Measurements from ENCODE around the gene ZKSCAN4.

The ZKSCAN4 gene

GRCh38 chr6:28245206-28245941, 6.7 kb downstream of the ZKSCAN4 start:
- no peak for DNase-seq

- DNase-seq = no peak
Observed at GRCh38 chr6:28243946-28244345, 8.1 kb downstream of the ZKSCAN4 start.

GRCh38 chr6:28240471-28240870, 11.6 kb downstream of the ZKSCAN4 start:
- DNase-seq = no peak

GRCh38 chr6:28239636-28240035, 12.4 kb downstream of the ZKSCAN4 start:
- no peak for DNase-seq

- DNase-seq = no peak
Observed at GRCh38 chr6:28235912-28236452, 16.1 kb downstream of the ZKSCAN4 start.

- no peak for DNase-seq
Observed at GRCh38 chr6:28232785-28233184, 19.3 kb downstream of the ZKSCAN4 start.

- no peak for DNase-seq
Observed at GRCh38 chr6:28226460-28226859, 25.6 kb downstream of the ZKSCAN4 start.

GRCh38 chr6:28225056-28225834, 26.8 kb downstream of the ZKSCAN4 start, which contains the start of gene ZSCAN9:
Gene ZSCAN9, plus strand, starts transcription at chr6:28225275. Its CDS starts 1,810 bp downstream, at chr6:28227085.
- DNase-seq = no peak

GRCh38 chr6:28224131-28225055, 27.7 kb downstream of the ZKSCAN4 start:
- no peak for DNase-seq

GRCh38 chr6:28220257-28221133, 31.6 kb downstream of the ZKSCAN4 start:
- no peak for DNase-seq

- DNase-seq = no peak
Observed at GRCh38 chr6:28218312-28219248, 33.5 kb downstream of the ZKSCAN4 start.

GRCh38 chr6:28217890-28218289, 34.2 kb downstream of the ZKSCAN4 start:
- no peak for DNase-seq

GRCh38 chr6:28215425-28215824, 36.6 kb downstream of the ZKSCAN4 start:
- DNase-seq = no peak

GRCh38 chr6:28213213-28213523, 38.9 kb downstream of the ZKSCAN4 start:
- DNase-seq = no peak

GRCh38 chr6:28212510-28213212, 39.4 kb downstream of the ZKSCAN4 start:
- no peak for DNase-seq

- DNase-seq = no peak
Observed at GRCh38 chr6:28211840-28212509, 40.1 kb downstream of the ZKSCAN4 start.

GRCh38 chr6:28209753-28210535, 42.1 kb downstream of the ZKSCAN4 start:
- no peak for DNase-seq

GRCh38 chr6:28208111-28208659, 43.9 kb downstream of the ZKSCAN4 start:
- no peak for DNase-seq

Measured in activated CD4-positive, alpha-beta T cell treated with anti-CD3 and anti-CD28 coated beads, Interleukin-2, amount 50 U/mL, for 1 hour (primary cell).